HCT116 (cell line): Measurements from ENCODE around the gene APOL3.

Experiments used
- CTCF ChIP-seq, 3 experiments: fragments of 200-600 bp in 1 of 3; sonication (generic) in 1 of 3; IDR thresholded peaks in 2 of 3; conservative IDR thresholded peaks in 1 of 3; 2 replicates each; pipeline ENCODE4 v1.5.1; 2012 to 2017; ENCODE audit warnings: low read depth in 2 of 3, low read length in 2 of 3, antibody characterized with exemption in 1 of 3, borderline replicate concordance in 1 of 3, control low read depth in 1 of 3, mild to moderate bottlenecking in 1 of 3, mixed read lengths in 1 of 3, mixed run types in 1 of 3, moderate library complexity in 1 of 3; ENCODE audit not compliant: insufficient read depth in 1 of 3
- EZH2 ChIP-seq: fragments of 200-600 bp; sonication (generic); IDR thresholded peaks from 2 replicates; pipeline ENCODE4 v1.6.1; 2017; ENCODE audit warnings: antibody characterized with exemption, mixed run types
- MAX ChIP-seq: IDR thresholded peaks from 2 replicates; pipeline ENCODE4 v1.6.1; 2012
- POLR2A ChIP-seq: IDR thresholded peaks from 2 replicates; pipeline ENCODE4 v1.7.0; 2011; ENCODE audit warnings: borderline replicate concordance; ENCODE audit not compliant: insufficient read depth, insufficient read length; ENCODE audit errors: extremely low read depth
- RAD21 ChIP-seq: IDR thresholded peaks from 2 replicates; pipeline ENCODE4 v1.6.1; 2012; ENCODE audit warnings: low read depth, mild to moderate bottlenecking
- SRF ChIP-seq: IDR thresholded peaks from 2 replicates; pipeline ENCODE4 v1.6.1; 2012; ENCODE audit warnings: low read depth

GRCh38 chr22:36147196-36147791 is 13.3 kb downstream of the APOL3 start:
- TF ChIP-seq EZH2, result no peak
- TF ChIP-seq SRF, result no peak
- no peak for TF ChIP-seq CTCF (IDR thresholded peaks at IDR 0.05 in 2 of 3, conservative IDR thresholded peaks at IDR 0.05 in 1 of 3; ENCODE audit: borderline replicate concordance in 1 of 3, insufficient read depth in 1 of 3, low read depth in 2 of 3, low read length in 2 of 3)
- no peak for TF ChIP-seq MAX
- TF ChIP-seq RAD21, result no peak
- no peak for TF ChIP-seq POLR2A
